ENCODE data around the gene NPAS3.
A peak's percentile ranks its signal among the peaks of the same experiment; 100 is the strongest.

Gene NPAS3

GRCh38 chr14:33762161-33762851 is 823.6 kb downstream of the NPAS3 start:
- DNase-seq (ENCODE audit: low read depth), result no peak

- no peak for DNase-seq (ENCODE audit: low read depth)
These were observed 826.4 kb downstream of the NPAS3 start for GRCh38 chr14:33764876-33765650.

- no peak for DNase-seq (ENCODE audit: low read depth)
These were observed 829.1 kb downstream of the NPAS3 start for GRCh38 chr14:33767586-33768457.

GRCh38 chr14:33768458-33768830 is 829.8 kb downstream of the NPAS3 start:
- no peak for DNase-seq (ENCODE audit: low read depth)

- no peak for DNase-seq (ENCODE audit: low read depth)
These were observed 834.7 kb downstream of the NPAS3 start for GRCh38 chr14:33773205-33774030.

- DNase-seq (ENCODE audit: low read depth), result no peak
These were observed 835.5 kb downstream of the NPAS3 start for GRCh38 chr14:33774161-33774560.

GRCh38 chr14:33774723-33775470 is 836.2 kb downstream of the NPAS3 start:
- no peak for DNase-seq (ENCODE audit: low read depth)

- DNase-seq (ENCODE audit: low read depth), result no peak
These were observed 838.2 kb downstream of the NPAS3 start for GRCh38 chr14:33776871-33777270.

GRCh38 chr14:33777681-33778080 is 839.0 kb downstream of the NPAS3 start:
- no peak for DNase-seq (ENCODE audit: low read depth)

- DNase-seq (ENCODE audit: low read depth), result no peak
These were observed 841.4 kb downstream of the NPAS3 start for GRCh38 chr14:33780035-33780434.

- no peak for DNase-seq (ENCODE audit: low read depth)
These were observed 842.6 kb downstream of the NPAS3 start for GRCh38 chr14:33781236-33781635.

- DNase-seq (ENCODE audit: low read depth), result no peak
These were observed 844.2 kb downstream of the NPAS3 start for GRCh38 chr14:33782923-33783322.

GRCh38 chr14:33786091-33786825 is 847.6 kb downstream of the NPAS3 start:
- no peak for DNase-seq (ENCODE audit: low read depth)

GRCh38 chr14:33788161-33788560 is 849.5 kb downstream of the NPAS3 start:
- DNase-seq (ENCODE audit: low read depth), result no peak

- no peak for DNase-seq (ENCODE audit: low read depth)
These were observed 852.3 kb downstream of the NPAS3 start for GRCh38 chr14:33790996-33791395.

GRCh38 chr14:33792009-33792719 is 853.5 kb downstream of the NPAS3 start:
- no peak for DNase-seq (ENCODE audit: low read depth)

GRCh38 chr14:33792720-33793368 is 854.2 kb downstream of the NPAS3 start:
- peak; percentile 54 for DNase-seq (ENCODE audit: low read depth)

GRCh38 chr14:33793398-33794110 is 854.9 kb downstream of the NPAS3 start:
- DNase-seq (ENCODE audit: low read depth), result no peak

Measured in stromal cell of bone marrow (primary cell).